Measurements from ENCODE around the gene KIF25.

KIF25 gene

GRCh38 chr6:168091381-168092264, 94.2 kb downstream of the KIF25 start:
- no peak for DNase-seq

- no peak for DNase-seq
Observed at GRCh38 chr6:168092541-168092940, 95.1 kb downstream of the KIF25 start.

GRCh38 chr6:168093071-168093505, 95.6 kb downstream of the KIF25 start:
- DNase-seq = no peak

DNA sequence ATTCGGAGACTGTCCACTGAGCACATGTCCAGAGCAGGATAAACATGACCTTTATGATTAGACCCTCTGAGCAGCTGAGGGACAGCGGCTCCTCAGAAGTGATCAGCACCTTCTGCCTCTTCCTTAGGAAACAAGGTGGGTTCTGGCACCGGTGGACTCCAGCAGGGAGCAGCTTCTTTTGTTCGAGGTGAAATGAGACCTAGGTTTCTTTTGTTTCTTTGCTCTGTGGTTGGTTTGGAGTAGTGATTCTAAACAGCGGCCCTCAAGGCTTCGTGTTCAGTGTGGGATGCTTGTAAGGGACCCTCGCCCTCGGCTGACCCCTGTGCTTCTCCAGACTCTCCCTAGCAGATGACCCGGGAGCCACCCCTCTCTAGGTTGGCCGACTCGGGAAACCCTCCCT, 96.2 kb downstream of the KIF25 start:
- DNase-seq = no peak

Data from SW 1271 (cell line).